Adipocyte (in vitro differentiated cells): Measurements from ENCODE around the gene C19orf25.
"Not testable (repeated sequence)": the region's sequence is repeated elsewhere in the genome, so short reads cannot be mapped to it uniquely, and the experiment has no call there.

Experiments used
- DNase-seq: peaks from one replicate; pipeline ENCODE4 v3.0.0-alpha.2; 2015; ENCODE audit warnings: low read depth
- H3K27me3 ChIP-seq: replicated peaks from 2 replicates; pipeline ENCODE4 v1.7.0; 2013; ENCODE audit warnings: mild to moderate bottlenecking, low read length, moderate library complexity; ENCODE audit not compliant: control insufficient read depth, insufficient read depth
- H3K36me3 ChIP-seq: 2 replicates; pipeline ENCODE4 v1.7.0; 2013; ENCODE audit warnings: low read length, mild to moderate bottlenecking, moderate library complexity; ENCODE audit not compliant: control insufficient read depth, insufficient read depth, severe bottlenecking
- H3K4me1 ChIP-seq: 2 replicates; pipeline ENCODE4 v1.7.0; 2013; ENCODE audit warnings: mild to moderate bottlenecking, low read length, moderate library complexity; ENCODE audit not compliant: control insufficient read depth, insufficient read depth
- H3K4me3 ChIP-seq: 2 replicates; pipeline ENCODE4 v1.7.0; 2013; ENCODE audit warnings: mild to moderate bottlenecking, low read length, moderate library complexity
- H3K9ac ChIP-seq: 2 replicates; pipeline ENCODE4 v1.7.0; 2013; ENCODE audit warnings: mild to moderate bottlenecking, low read length, moderate library complexity
- H3K9me3 ChIP-seq: 2 replicates; pipeline ENCODE4 v1.7.0; 2013; ENCODE audit warnings: mild to moderate bottlenecking, low read length, moderate library complexity; ENCODE audit not compliant: control insufficient read depth

Gene C19orf25

GRCh38 chr19:1502433-1503088, 23.5 kb upstream of the C19orf25 start:
- DNase-seq = no peak
- H3K9me3 ChIP-seq = no peaks in the 10 kb centered on the region
- H3K36me3 ChIP-seq = no peaks in the 10 kb centered on the region
- H3K9ac ChIP-seq = no peak overlapping the region
- peaks cover 4% of the 10 kb centered on the region for H3K4me1 ChIP-seq
- H3K27me3 ChIP-seq = peaks cover 23% of the 10 kb centered on the region
- no peak overlapping the region for H3K4me3 ChIP-seq

GRCh38 chr19:1501200-1501595, 22.2 kb upstream of the C19orf25 start:
- no peaks in the 10 kb centered on the region for H3K36me3 ChIP-seq
- no peak for DNase-seq
- peaks cover 26% of the 10 kb centered on the region for H3K27me3 ChIP-seq
- no peaks in the 10 kb centered on the region for H3K9me3 ChIP-seq
- H3K9ac ChIP-seq = no peak overlapping the region
- H3K4me3 ChIP-seq = no peak overlapping the region
- H3K4me1 ChIP-seq = peaks cover 4% of the 10 kb centered on the region

- not testable (repeated sequence) for H3K4me1 ChIP-seq, H3K36me3 ChIP-seq, H3K9me3 ChIP-seq, DNase-seq, H3K9ac ChIP-seq, H3K4me3 ChIP-seq
- H3K27me3 ChIP-seq = peaks cover 34% of the 10 kb centered on the region
Observed at GRCh38 chr19:1499231-1499630, 20.2 kb upstream of the C19orf25 start.

- no peak for DNase-seq
- H3K9me3 ChIP-seq = no peaks in the 10 kb centered on the region
- no peak overlapping the region for H3K9ac ChIP-seq
- peaks cover 20% of the 10 kb centered on the region for H3K27me3 ChIP-seq
- H3K4me3 ChIP-seq = no peak overlapping the region
- H3K4me1 ChIP-seq = peaks cover 14% of the 10 kb centered on the region
- no peaks in the 10 kb centered on the region for H3K36me3 ChIP-seq
Observed at GRCh38 chr19:1497578-1498235, 18.7 kb upstream of the C19orf25 start.

GRCh38 chr19:1496714-1497577, 17.9 kb upstream of the C19orf25 start:
- H3K4me3 ChIP-seq = no peak overlapping the region
- peaks cover 18% of the 10 kb centered on the region for H3K27me3 ChIP-seq
- no peak overlapping the region for H3K9ac ChIP-seq
- no peaks in the 10 kb centered on the region for H3K9me3 ChIP-seq
- DNase-seq = no peak
- no peaks in the 10 kb centered on the region for H3K36me3 ChIP-seq
- peaks cover 15% of the 10 kb centered on the region for H3K4me1 ChIP-seq

- no peak for DNase-seq
- Histone ChIP-seq H3K27me3 (peaks cover 23% of the 10 kb centered on the region), H3K9me3 (no peaks in the 10 kb centered on the region), H3K9ac (no peak overlapping the region), H3K4me1 (peaks cover 19% of the 10 kb centered on the region), H3K4me3 (no peak overlapping the region), H3K36me3 (no peaks in the 10 kb centered on the region)
Observed at GRCh38 chr19:1495799-1496713, 17.0 kb upstream of the C19orf25 start.

- Histone ChIP-seq H3K9me3 (no peaks in the 10 kb centered on the region), H3K27me3 (peaks cover 23% of the 10 kb centered on the region), H3K9ac (no peak overlapping the region), H3K4me3 (no peak overlapping the region), H3K4me1 (peaks cover 19% of the 10 kb centered on the region), H3K36me3 (no peaks in the 10 kb centered on the region)
- DNase-seq = no peak
Observed at GRCh38 chr19:1495051-1495798, 16.2 kb upstream of the C19orf25 start.

GRCh38 chr19:1494115-1494815, 15.2 kb upstream of the C19orf25 start:
- Histone ChIP-seq H3K36me3 (no peaks in the 10 kb centered on the region), H3K4me1 (peaks cover 19% of the 10 kb centered on the region), H3K4me3 (no peak overlapping the region), H3K9ac (no peak overlapping the region), H3K27me3 (peaks cover 23% of the 10 kb centered on the region), H3K9me3 (no peaks in the 10 kb centered on the region)
- DNase-seq = no peak

GRCh38 chr19:1492474-1493006, 13.5 kb upstream of the C19orf25 start:
- no peak for DNase-seq
- H3K27me3 ChIP-seq = peaks cover 23% of the 10 kb centered on the region
- H3K9me3 ChIP-seq = no peaks in the 10 kb centered on the region
- no peaks in the 10 kb centered on the region for H3K36me3 ChIP-seq
- no peak overlapping the region for H3K4me3 ChIP-seq
- no peak overlapping the region for H3K9ac ChIP-seq
- H3K4me1 ChIP-seq = peaks cover 19% of the 10 kb centered on the region

GRCh38 chr19:1491849-1492170, 12.8 kb upstream of the C19orf25 start:
- H3K9ac ChIP-seq = peak overlapping the region; percentile 75
- H3K4me3 ChIP-seq = peak overlapping the region; percentile 81
- H3K4me1 ChIP-seq = peaks cover 19% of the 10 kb centered on the region
- peaks cover 22% of the 10 kb centered on the region for H3K27me3 ChIP-seq
- H3K36me3 ChIP-seq = no peaks in the 10 kb centered on the region
- no peaks in the 10 kb centered on the region for H3K9me3 ChIP-seq
- DNase-seq = no peak
